Lung (tissue), 12 donors: ENCODE data around the gene CCN5. TPM values are rescaled to one million over a fixed set of nuclear protein-coding genes. Genes with fewer than 3 reads are reported as not detected.

Source experiments
- ATAC-seq: fragments of 200-7000 bp; cut with Tn5 transposase; one replicate; pipeline ENCODE4 v1.9.1; 2020; ENCODE audit warnings: moderate number of reproducible peaks; ENCODE audit not compliant: insufficient read depth, low FRiP score
- DNase-seq, 3 donors: peaks; one replicate each; pipeline ENCODE4 v3.0.0-alpha.2; 2013 to 2017
- H3K27ac ChIP-seq, 2 donors: one replicate each; pipeline ENCODE4 v1.5.1; 2013; ENCODE audit warnings: mild to moderate bottlenecking in 2 of 2, moderate library complexity in 2 of 2, control low read depth in 1 of 2, inconsistent platforms in 1 of 2, low read depth in 1 of 2, low read length in 1 of 2
- H3K27me3 ChIP-seq, 3 donors: one replicate each; pipeline ENCODE4 v1.5.1; 2013; ENCODE audit warnings: low read length in 2 of 3; ENCODE audit not compliant: control insufficient read depth in 3 of 3, insufficient read depth in 3 of 3
- H3K36me3 ChIP-seq, 4 donors: one replicate each; pipeline ENCODE4 v1.5.1; 2013; ENCODE audit warnings: low read length in 4 of 4, mild to moderate bottlenecking in 1 of 4, moderate library complexity in 1 of 4; ENCODE audit not compliant: control insufficient read depth in 4 of 4, insufficient read depth in 4 of 4
- H3K4me1 ChIP-seq, 5 donors: one replicate each; pipeline ENCODE4 v1.5.1; 2013; ENCODE audit warnings: low read length in 5 of 5, mild to moderate bottlenecking in 2 of 5, moderate library complexity in 1 of 5; ENCODE audit not compliant: control insufficient read depth in 5 of 5, insufficient read depth in 5 of 5
- H3K4me3 ChIP-seq: one replicate; pipeline ENCODE4 v1.5.1; 2013; ENCODE audit warnings: mild to moderate bottlenecking, control low read depth, moderate library complexity
- H3K9ac ChIP-seq, 2 donors: one replicate each; pipeline ENCODE4 v1.5.1; 2013; ENCODE audit warnings: low read length in 2 of 2, control low read depth in 1 of 2; ENCODE audit not compliant: insufficient read depth in 1 of 2
- H3K9me3 ChIP-seq, 4 donors: one replicate each; pipeline ENCODE4 v1.5.1; 2013; ENCODE audit warnings: low read length in 3 of 4, mild to moderate bottlenecking in 1 of 4, moderate library complexity in 1 of 4; ENCODE audit not compliant: control insufficient read depth in 4 of 4, insufficient read depth in 3 of 4
- CTCF ChIP-seq: IDR thresholded peaks from 2 replicates; pipeline ENCODE4 v1.5.1; 2012; ENCODE audit warnings: mild to moderate bottlenecking; ENCODE audit errors: control extremely low read depth, extremely low read depth
- WGBS, 2 donors: extraction: QIAGEN DNeasy Blood & Tissue Kit; methylation state at CpG; one replicate each; pipeline ENCODE4 v1.1.7; 2013; 5-methylcytosine and 5-hydroxymethylcytosine counted together
- polyA plus RNA-seq, 2 donors: library from polyadenylated mRNA; stranded (reverse); fragments of 200-250 nt; gene quantifications; one replicate each; pipeline ENCODE4 v1.2.1, GENCODE V29; 2013
- total RNA-seq, 2 donors: library from RNA; depleted of rRNA in 1 of 2; stranded (reverse); fragments of >200 nt in 1 of 2; gene quantifications; one replicate each; pipeline ENCODE4 v1.2.1, GENCODE V29; 2014 to 2021
- donor health status: control.
- donor health status: control.
- donor health status: Bipolar disorder and iron deficiency.
- donor health status: healthy.
- donor health status: DM: yes; HTN: yes; CAD: no.

Gene CCN5
- total and polyA plus RNA-seq, 4 donors = 0.23 to 92.1 (median 34.4) TPM

GRCh38 chr20:44736170-44737021 lies 21.2 kb downstream of the CCN5 start:
- no peaks in the 10 kb centered on the region for H3K9me3 ChIP-seq
- no peaks in the 10 kb centered on the region for H3K27me3 ChIP-seq
- H3K4me1 ChIP-seq = peaks cover 0 to 15% (median 2%) of the 10 kb centered on the region in 5 donors
- H3K4me3 ChIP-seq = no peak overlapping the region
- no peak overlapping the region for H3K9ac ChIP-seq
- ATAC-seq = peak; percentile 73
- no peak overlapping the region for H3K27ac ChIP-seq
- 34 to 41% methylated on average over 6 of the region's 6 CpGs for WGBS, 2 donors
- no peaks in the 10 kb centered on the region for H3K36me3 ChIP-seq
- no peak for TF ChIP-seq CTCF
- DNase-seq = peak; percentile 57 to 79 (median 75)

- ATAC-seq (no peak), DNase-seq (no peak)
- H3K9ac ChIP-seq = no peak overlapping the region
- no peaks in the 10 kb centered on the region for H3K9me3 ChIP-seq
- H3K27ac ChIP-seq = no peak overlapping the region
- no peak for TF ChIP-seq CTCF
- H3K27me3 ChIP-seq = no peaks in the 10 kb centered on the region
- H3K36me3 ChIP-seq = no peaks in the 10 kb centered on the region
- no peak overlapping the region for H3K4me3 ChIP-seq
- peaks cover 0 to 15% (median 0%) of the 10 kb centered on the region in 5 donors for H3K4me1 ChIP-seq
- WGBS, 2 donors = 97 to 98% methylated on average over 4 of the region's 4 CpGs
Measured at GRCh38 chr20:44737116-44737515, 21.9 kb downstream of the CCN5 start.

GRCh38 chr20:44738813-44739477 lies 23.8 kb downstream of the CCN5 start:
- H3K27ac ChIP-seq = no peak overlapping the region
- H3K4me3 ChIP-seq = no peak overlapping the region
- no peaks in the 10 kb centered on the region for H3K27me3 ChIP-seq
- no peak for ATAC-seq
- H3K9me3 ChIP-seq = no peaks in the 10 kb centered on the region
- peaks cover 0 to 15% (median 0%) of the 10 kb centered on the region in 5 donors for H3K4me1 ChIP-seq
- no peak for TF ChIP-seq CTCF
- H3K9ac ChIP-seq = no peak overlapping the region
- DNase-seq = peak; percentile 60 to 86 (median 85)
- WGBS, 2 donors = 71 to 81% methylated on average over 7 of the region's 7 CpGs
- H3K36me3 ChIP-seq = no peaks in the 10 kb centered on the region
